Psoas muscle (tissue), 8 donors: Measurements from ENCODE around the gene CHN1. TPM values are rescaled to one million over a fixed set of nuclear protein-coding genes. Genes with fewer than 3 reads are reported as not detected.

ENCODE experiments used
- ATAC-seq, 4 donors: fragments of 200-7000 bp; cut with Tn5 transposase; one replicate each; pipeline ENCODE4 v1.9.1; 2020; ENCODE audit warnings: moderate library complexity in 3 of 4, mild to moderate bottlenecking in 2 of 4
- DNase-seq, 2 donors: peaks; one replicate each; pipeline ENCODE4 v3.0.0-alpha.2; 2020
- H3K27ac ChIP-seq: fragments of 200-600 bp; one replicate; pipeline ENCODE4 v1.8.0; 2022
- H3K27me3 ChIP-seq, 3 donors: fragments of 200-600 bp in 1 of 3; one replicate each; pipeline versions ENCODE4 v1.6.1 to v1.8.0; 2013 to 2022; ENCODE audit warnings: low read length in 2 of 3, mild to moderate bottlenecking in 2 of 3, moderate library complexity in 1 of 3; ENCODE audit not compliant: insufficient read depth in 3 of 3
- H3K36me3 ChIP-seq, 2 donors: fragments of 200-600 bp in 1 of 2; one replicate each; pipeline versions ENCODE4 v1.6.1 to v1.8.0; 2013 to 2022; ENCODE audit warnings: low read depth in 1 of 2, mild to moderate bottlenecking in 1 of 2, moderate library complexity in 1 of 2; ENCODE audit not compliant: insufficient read depth in 1 of 2
- H3K4me1 ChIP-seq: fragments of 200-600 bp; one replicate; pipeline ENCODE4 v1.8.0; 2022
- H3K4me3 ChIP-seq: fragments of 200-600 bp; one replicate; pipeline ENCODE4 v1.8.0; 2022; ENCODE audit warnings: mild to moderate bottlenecking
- H3K9me3 ChIP-seq: fragments of 200-600 bp; one replicate; pipeline ENCODE4 v1.8.0; 2022
- WGBS, 3 donors: extraction: QIAGEN DNeasy Blood & Tissue Kit; methylation state at CpG; one replicate each; pipeline versions ENCODE4 v1.1.6 to v1.1.7; 2013; 5-methylcytosine and 5-hydroxymethylcytosine counted together
- intact Hi-C, 2 donors: fragments of 100-400 bp; cut with DNase I; formaldehyde crosslinking; loops; one replicate each; pipeline versions ENCODE4 v1.11.0 to v1.14.2; 2022
- polyA plus RNA-seq, 3 donors: library from polyadenylated mRNA; stranded (reverse); fragments of 200-250 nt; gene quantifications; one replicate each; pipeline ENCODE4 v1.2.3, GENCODE V29; 2013
- total RNA-seq, 4 donors: library from RNA; stranded (reverse); fragmentation: NEBNext Ultra II Directional in 2 of 4; extraction: Animal tissue kit (Norgen Biotek cat#: 25700) in 2 of 4; gene quantifications; one replicate each; pipeline versions ENCODE4 v1.2.1 to v1.2.4, GENCODE V29; 2021 to 2023
- TF ChIP-seq, protein P1 (sequence below): fragments of 200-600 bp; IDR thresholded peaks from one replicate; pipeline ENCODE4 v1.8.0; 2022; ENCODE audit warnings: antibody characterized with exemption
- donor health status: healthy with polysubstance abuse.
- donor health status: DM: no; HTN: no; CAD: no; lungs with moderate emphysema.
- donor health status: Bipolar disorder and iron deficiency.
- donor health status: healthy.
- donor health status: DM: yes; HTN: yes; CAD: no.
- donor health status: DM: no; HTN: no; CAD: no.
- donor health status: DM: no; HTN: no; CAD: no.
- donor health status: DM: yes; HTN: yes; CAD: no.

The CHN1 gene
- total and polyA plus RNA-seq, 7 donors, result 1.8 to 4.2 (median 2.3) TPM

DNA sequence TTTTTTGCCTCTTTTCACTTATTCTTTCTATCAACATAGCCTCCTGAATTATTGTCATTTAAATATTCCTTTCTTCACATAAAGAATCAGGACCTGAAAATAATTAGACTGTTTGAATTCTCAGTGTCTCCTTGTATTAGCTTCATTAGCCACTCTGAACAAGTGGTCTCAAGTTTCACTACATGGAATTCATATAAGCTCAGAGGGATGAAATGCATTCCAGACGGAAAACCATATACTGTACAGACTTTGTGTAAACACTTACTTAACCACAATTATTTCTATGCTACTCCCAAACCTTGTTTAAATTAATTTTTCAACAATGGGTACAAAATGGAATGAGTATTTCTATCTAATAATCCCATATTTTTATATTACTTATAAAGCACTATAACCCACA is 53.4 kb downstream of the CHN1 start:
- intact Hi-C loops, result no loop called here
- ATAC-seq (no peak), DNase-seq (no peak)
- no peak overlapping the region for H3K27ac ChIP-seq
- H3K9me3 ChIP-seq, result no peaks in the 10 kb centered on the region
- no peaks in the 10 kb centered on the region for H3K27me3 ChIP-seq
- H3K4me3 ChIP-seq, result no peak overlapping the region
- H3K4me1 ChIP-seq, result no peaks in the 10 kb centered on the region
- WGBS, 3 donors, result 47 to 68% (median 63%) methylated on average over 1 of the region's 1 CpG
- TF ChIP-seq, protein P1, sequence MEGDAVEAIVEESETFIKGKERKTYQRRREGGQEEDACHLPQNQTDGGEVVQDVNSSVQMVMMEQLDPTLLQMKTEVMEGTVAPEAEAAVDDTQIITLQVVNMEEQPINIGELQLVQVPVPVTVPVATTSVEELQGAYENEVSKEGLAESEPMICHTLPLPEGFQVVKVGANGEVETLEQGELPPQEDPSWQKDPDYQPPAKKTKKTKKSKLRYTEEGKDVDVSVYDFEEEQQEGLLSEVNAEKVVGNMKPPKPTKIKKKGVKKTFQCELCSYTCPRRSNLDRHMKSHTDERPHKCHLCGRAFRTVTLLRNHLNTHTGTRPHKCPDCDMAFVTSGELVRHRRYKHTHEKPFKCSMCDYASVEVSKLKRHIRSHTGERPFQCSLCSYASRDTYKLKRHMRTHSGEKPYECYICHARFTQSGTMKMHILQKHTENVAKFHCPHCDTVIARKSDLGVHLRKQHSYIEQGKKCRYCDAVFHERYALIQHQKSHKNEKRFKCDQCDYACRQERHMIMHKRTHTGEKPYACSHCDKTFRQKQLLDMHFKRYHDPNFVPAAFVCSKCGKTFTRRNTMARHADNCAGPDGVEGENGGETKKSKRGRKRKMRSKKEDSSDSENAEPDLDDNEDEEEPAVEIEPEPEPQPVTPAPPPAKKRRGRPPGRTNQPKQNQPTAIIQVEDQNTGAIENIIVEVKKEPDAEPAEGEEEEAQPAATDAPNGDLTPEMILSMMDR, result no peak
- H3K36me3 ChIP-seq, result no peaks in the 10 kb centered on the region

DNA sequence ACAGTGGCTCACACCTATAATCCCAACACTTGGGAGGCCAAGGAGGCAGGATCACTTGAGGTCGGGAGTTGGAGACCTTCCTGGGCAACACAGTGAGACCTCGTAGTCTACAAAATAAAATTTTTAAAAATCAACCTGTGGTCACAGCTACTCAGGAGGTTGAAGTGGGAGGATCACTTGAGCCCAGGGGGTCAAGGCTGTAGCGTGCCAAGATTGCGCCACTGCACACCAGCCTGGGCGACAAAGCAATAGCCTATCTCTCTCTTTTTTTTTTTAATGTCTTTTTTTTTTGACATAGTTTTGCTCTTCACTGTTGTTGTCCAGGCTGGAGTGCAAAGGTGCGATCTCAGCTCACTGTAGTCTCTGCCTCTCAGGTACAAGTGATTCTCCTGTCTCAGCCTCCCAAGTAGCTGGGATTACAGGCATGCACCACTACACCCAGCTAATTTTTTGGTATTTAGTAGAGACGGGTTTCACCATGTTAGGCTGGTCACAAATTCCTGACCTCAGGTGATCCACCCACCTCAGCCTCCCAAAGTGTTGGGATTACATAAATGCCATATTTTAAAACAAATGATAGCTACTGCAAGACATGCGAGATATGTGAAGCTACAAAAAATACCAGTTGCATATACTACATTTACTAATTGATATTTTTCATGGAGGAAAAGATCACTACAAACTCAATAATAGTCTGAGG is 55.0 kb downstream of the CHN1 start:
- ATAC-seq (no peak), DNase-seq (no peak)
- Histone ChIP-seq H3K27ac (no peak overlapping the region), H3K4me1 (no peaks in the 10 kb centered on the region), H3K9me3 (no peaks in the 10 kb centered on the region), H3K4me3 (no peak overlapping the region), H3K27me3 (no peaks in the 10 kb centered on the region), H3K36me3 (no peaks in the 10 kb centered on the region)
- TF ChIP-seq, protein P1, result no peak
- WGBS, 3 donors, result 96 to 97% (median 96%) methylated on average over 8 of the region's 8 CpGs
- intact Hi-C loops, result no loop called here

DNA sequence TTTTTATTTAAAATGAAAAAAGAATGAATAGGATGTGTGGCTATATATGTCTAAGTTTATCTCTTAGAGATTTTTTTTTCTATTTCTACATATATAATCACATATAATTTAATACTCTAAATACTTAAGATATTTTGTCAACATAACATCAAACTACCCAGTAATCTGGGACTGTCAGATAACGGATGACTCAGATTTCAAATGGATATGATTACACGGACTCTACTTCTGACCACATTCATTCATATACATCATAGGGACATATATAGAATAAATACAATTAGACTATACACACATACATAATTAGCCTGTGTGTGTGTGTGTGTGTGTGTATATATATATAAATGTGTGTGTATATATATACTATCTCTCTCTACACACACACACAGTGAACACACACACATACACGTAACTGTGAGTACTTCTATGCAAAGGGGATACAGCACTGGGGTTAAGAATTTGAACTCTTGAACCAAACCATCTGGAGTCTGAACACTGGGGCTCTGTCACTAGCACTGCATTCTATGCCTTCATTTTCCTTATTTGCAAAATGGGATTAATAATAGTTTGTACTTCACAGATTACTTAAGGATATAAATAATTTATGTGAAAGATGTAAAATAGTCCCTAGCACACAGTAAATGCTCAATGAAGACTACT is 59.5 kb downstream of the CHN1 start:
- TF ChIP-seq, protein P1, result no peak
- intact Hi-C loops, result no loop called here
- DNase-seq, result no peak
- ATAC-seq, result no peak
- WGBS, 3 donors, result 88 to 95% (median 94%) methylated on average over 3 of the region's 3 CpGs
- H3K4me3 ChIP-seq, result no peak overlapping the region
- no peaks in the 10 kb centered on the region for H3K27me3 ChIP-seq
- H3K9me3 ChIP-seq, result no peaks in the 10 kb centered on the region
- no peaks in the 10 kb centered on the region for H3K4me1 ChIP-seq
- H3K27ac ChIP-seq, result no peak overlapping the region
- H3K36me3 ChIP-seq, result no peaks in the 10 kb centered on the region

DNA sequence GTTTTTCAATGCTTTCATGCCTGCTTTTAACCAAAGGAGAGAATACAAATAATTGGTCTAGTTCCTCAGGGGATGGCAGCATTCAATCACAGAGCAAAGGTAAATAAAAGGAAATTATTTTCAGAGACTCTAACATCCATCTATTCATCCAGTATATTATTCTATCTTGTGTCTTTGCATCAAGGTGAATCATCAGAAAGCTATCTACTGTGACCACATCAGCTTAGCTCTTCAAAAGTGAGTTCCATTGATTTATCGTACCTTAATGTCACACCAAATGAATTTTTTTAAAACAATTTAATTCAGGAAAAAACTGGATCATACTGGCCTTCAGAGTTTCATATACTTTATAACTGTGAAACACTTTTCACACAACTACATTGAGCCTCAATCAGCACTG is 66.1 kb downstream of the CHN1 start:
- no peak for ATAC-seq
- H3K27me3 ChIP-seq, result no peaks in the 10 kb centered on the region
- WGBS, 3 donors, result 62 to 91% (median 68%) methylated on average over 1 of the region's 1 CpG
- intact Hi-C loops, result no loop called here
- H3K27ac ChIP-seq, result no peak overlapping the region
- TF ChIP-seq, protein P1, result no peak
- H3K9me3 ChIP-seq, result no peaks in the 10 kb centered on the region
- no peaks in the 10 kb centered on the region for H3K36me3 ChIP-seq
- no peak overlapping the region for H3K4me3 ChIP-seq
- H3K4me1 ChIP-seq, result no peaks in the 10 kb centered on the region
- no peak for DNase-seq
